Astrocyte (in vitro differentiated cells and primary cell): ENCODE data around the gene KCNN4. TPM values are rescaled to one million over a fixed set of nuclear protein-coding genes. Genes with fewer than 3 reads are reported as not detected.

Experiments
- DNase-seq: peaks from one replicate; pipeline ENCODE4 v3.0.0-alpha.2; 2010; ENCODE audit warnings: low read depth
- FAIRE-seq: peaks from 2 replicates; lab custom pipeline; 2011; peaks lifted over from hg19 to GRCh38; lab: Jason Lieb, UNC
- H2AFZ ChIP-seq: 2 replicates; pipeline ENCODE4 v1.6.0; 2012; ENCODE audit warnings: low read depth, low read length, inconsistent platforms
- H3K27ac ChIP-seq: 2 replicates; pipeline ENCODE4 v1.5.1; 2011; ENCODE audit warnings: low read depth, low read length, inconsistent platforms
- H3K27me3 ChIP-seq: 2 replicates; pipeline ENCODE4 v1.6.0; 2011; ENCODE audit warnings: low read length, inconsistent platforms; ENCODE audit not compliant: insufficient read depth
- H3K36me3 ChIP-seq: 2 replicates; pipeline ENCODE4 v1.5.1; 2011; ENCODE audit warnings: low read length, inconsistent platforms; ENCODE audit not compliant: insufficient read depth
- H3K4me1 ChIP-seq: 2 replicates; pipeline ENCODE4 v1.5.1; 2011; ENCODE audit warnings: low read length, inconsistent platforms; ENCODE audit not compliant: insufficient read depth
- H3K4me2 ChIP-seq: 2 replicates; pipeline ENCODE4 v1.6.0; 2012; ENCODE audit warnings: low read length, inconsistent platforms
- H3K4me3 ChIP-seq: 2 replicates; pipeline ENCODE4 v1.5.1; 2011; ENCODE audit warnings: low read depth, mild to moderate bottlenecking, low read length, inconsistent platforms; ENCODE audit not compliant: insufficient read depth
- H3K79me2 ChIP-seq: 2 replicates; pipeline ENCODE4 v1.6.0; 2012; ENCODE audit warnings: mild to moderate bottlenecking, low read length, inconsistent platforms; ENCODE audit not compliant: insufficient read depth
- H3K9ac ChIP-seq: 2 replicates; pipeline ENCODE4 v1.6.0; 2012; ENCODE audit warnings: mild to moderate bottlenecking, low read length, inconsistent platforms
- H3K9me3 ChIP-seq: 2 replicates; pipeline ENCODE4 v1.5.1; 2012; ENCODE audit warnings: low read depth, mild to moderate bottlenecking, low read length, inconsistent platforms; ENCODE audit not compliant: insufficient read depth
- H4K20me1 ChIP-seq: 2 replicates; pipeline ENCODE4 v1.6.0; 2012; ENCODE audit warnings: low read length, inconsistent platforms; ENCODE audit not compliant: insufficient read depth
- H3K27ac Mint-ChIP-seq: one replicate; pipeline ENCODE4 v1.8.0; 2021; ENCODE audit warnings: mild to moderate bottlenecking, mixed read lengths; ENCODE audit not compliant: unreplicated experiment
- H3K27me3 Mint-ChIP-seq: one replicate; pipeline ENCODE4 v1.8.0; 2021; ENCODE audit warnings: low read depth, mixed read lengths; ENCODE audit not compliant: unreplicated experiment
- H3K36me3 Mint-ChIP-seq: one replicate; pipeline ENCODE4 v1.8.0; 2021; ENCODE audit warnings: low read depth, mixed read lengths; ENCODE audit not compliant: unreplicated experiment
- H3K4me1 Mint-ChIP-seq: one replicate; pipeline ENCODE4 v1.8.0; 2021; ENCODE audit warnings: low read depth, mixed read lengths; ENCODE audit not compliant: unreplicated experiment
- H3K4me3 Mint-ChIP-seq: one replicate; pipeline ENCODE4 v1.8.0; 2021; ENCODE audit warnings: mild to moderate bottlenecking, moderate library complexity, mixed read lengths; ENCODE audit not compliant: unreplicated experiment
- H3K9me3 Mint-ChIP-seq: one replicate; pipeline ENCODE4 v1.8.0; 2021; ENCODE audit warnings: mild to moderate bottlenecking, mixed read lengths; ENCODE audit not compliant: unreplicated experiment
- EZH2 ChIP-seq: IDR thresholded peaks from 2 replicates; pipeline ENCODE4 v1.6.1; 2012; ENCODE audit warnings: mild to moderate bottlenecking, low read length, inconsistent platforms; ENCODE audit not compliant: insufficient read depth
- total RNA-seq: library from RNA; stranded (reverse); gene quantifications from 2 replicates; pipeline ENCODE4 v1.2.1, GENCODE V29; 2021
- TF ChIP-seq, protein P1 (sequence below): IDR thresholded peaks from 2 replicates; pipeline ENCODE4 v1.5.1; 2011; ENCODE audit warnings: low read depth, mild to moderate bottlenecking, inconsistent platforms, low read length, moderate library complexity; ENCODE audit not compliant: insufficient read depth

KCNN4 gene
- total RNA-seq, 1 donor from 2014 or later: 3.6 TPM

- DNase-seq (no peak), FAIRE-seq (no peak)
- Histone ChIP-seq H4K20me1 (no peaks in the 10 kb centered on the region), H3K36me3 (no peaks in the 10 kb centered on the region), H3K9me3 (no peaks in the 10 kb centered on the region), H3K4me3 (no peak overlapping the region), H3K27me3 (no peaks in the 10 kb centered on the region), H2AFZ (no peak overlapping the region), H3K4me1 (no peaks in the 10 kb centered on the region), H3K79me2 (no peaks in the 10 kb centered on the region), H3K27ac (no peak overlapping the region), H3K9ac (no peak overlapping the region), H3K4me2 (no peak overlapping the region)
- H3K9me3 Mint-ChIP-seq: no peaks in the 10 kb centered on the region
- H3K27ac Mint-ChIP-seq: no peak overlapping the region
- H3K4me1 Mint-ChIP-seq: no peaks in the 10 kb centered on the region
- peaks cover 20% of the 10 kb centered on the region for H3K36me3 Mint-ChIP-seq
- TF ChIP-seq, protein P1, sequence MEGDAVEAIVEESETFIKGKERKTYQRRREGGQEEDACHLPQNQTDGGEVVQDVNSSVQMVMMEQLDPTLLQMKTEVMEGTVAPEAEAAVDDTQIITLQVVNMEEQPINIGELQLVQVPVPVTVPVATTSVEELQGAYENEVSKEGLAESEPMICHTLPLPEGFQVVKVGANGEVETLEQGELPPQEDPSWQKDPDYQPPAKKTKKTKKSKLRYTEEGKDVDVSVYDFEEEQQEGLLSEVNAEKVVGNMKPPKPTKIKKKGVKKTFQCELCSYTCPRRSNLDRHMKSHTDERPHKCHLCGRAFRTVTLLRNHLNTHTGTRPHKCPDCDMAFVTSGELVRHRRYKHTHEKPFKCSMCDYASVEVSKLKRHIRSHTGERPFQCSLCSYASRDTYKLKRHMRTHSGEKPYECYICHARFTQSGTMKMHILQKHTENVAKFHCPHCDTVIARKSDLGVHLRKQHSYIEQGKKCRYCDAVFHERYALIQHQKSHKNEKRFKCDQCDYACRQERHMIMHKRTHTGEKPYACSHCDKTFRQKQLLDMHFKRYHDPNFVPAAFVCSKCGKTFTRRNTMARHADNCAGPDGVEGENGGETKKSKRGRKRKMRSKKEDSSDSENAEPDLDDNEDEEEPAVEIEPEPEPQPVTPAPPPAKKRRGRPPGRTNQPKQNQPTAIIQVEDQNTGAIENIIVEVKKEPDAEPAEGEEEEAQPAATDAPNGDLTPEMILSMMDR: no peak
- no peak for TF ChIP-seq EZH2
- H3K27me3 Mint-ChIP-seq: peaks cover 11% of the 10 kb centered on the region
- no peak overlapping the region for H3K4me3 Mint-ChIP-seq
These were observed 55.9 kb downstream of the KCNN4 start for GRCh38 chr19:43724896-43725295.

DNA sequence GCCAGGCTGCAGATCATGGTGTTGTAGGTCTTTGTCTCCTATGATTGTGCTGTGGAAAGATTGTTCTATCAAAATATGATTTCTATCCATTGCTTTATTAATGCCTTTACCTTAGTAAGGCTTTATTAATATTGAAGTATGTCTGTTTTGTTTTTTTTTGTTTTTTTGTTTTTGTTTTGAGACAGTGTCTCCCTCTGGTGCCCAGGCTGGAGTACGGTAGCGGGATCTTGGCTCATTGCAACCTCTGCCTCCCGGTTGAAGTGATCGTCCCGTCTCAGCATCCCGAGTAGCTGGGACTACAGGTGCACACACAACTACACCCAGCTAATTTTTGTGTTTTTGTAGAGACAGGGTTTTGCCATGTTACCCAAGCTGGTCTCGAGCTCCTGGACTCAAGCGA lies 57.2 kb downstream of the KCNN4 start:
- H3K36me3 ChIP-seq: no peaks in the 10 kb centered on the region
- no peak overlapping the region for H3K4me2 ChIP-seq
- no peak for FAIRE-seq
- no peaks in the 10 kb centered on the region for H3K4me1 Mint-ChIP-seq
- H3K9me3 ChIP-seq: no peaks in the 10 kb centered on the region
- H3K9ac ChIP-seq: no peak overlapping the region
- no peaks in the 10 kb centered on the region for H3K79me2 ChIP-seq
- H3K4me1 ChIP-seq: no peaks in the 10 kb centered on the region
- no peaks in the 10 kb centered on the region for H3K27me3 ChIP-seq
- no peaks in the 10 kb centered on the region for H4K20me1 ChIP-seq
- DNase-seq: no peak
- H3K9me3 Mint-ChIP-seq: no peaks in the 10 kb centered on the region
- no peak overlapping the region for H2AFZ ChIP-seq
- peaks cover 9% of the 10 kb centered on the region for H3K36me3 Mint-ChIP-seq
- H3K27me3 Mint-ChIP-seq: peaks cover 11% of the 10 kb centered on the region
- no peak overlapping the region for H3K27ac Mint-ChIP-seq
- no peak overlapping the region for H3K27ac ChIP-seq
- no peak overlapping the region for H3K4me3 Mint-ChIP-seq
- TF ChIP-seq, protein P1: no peak
- no peak for TF ChIP-seq EZH2
- H3K4me3 ChIP-seq: no peak overlapping the region

DNA sequence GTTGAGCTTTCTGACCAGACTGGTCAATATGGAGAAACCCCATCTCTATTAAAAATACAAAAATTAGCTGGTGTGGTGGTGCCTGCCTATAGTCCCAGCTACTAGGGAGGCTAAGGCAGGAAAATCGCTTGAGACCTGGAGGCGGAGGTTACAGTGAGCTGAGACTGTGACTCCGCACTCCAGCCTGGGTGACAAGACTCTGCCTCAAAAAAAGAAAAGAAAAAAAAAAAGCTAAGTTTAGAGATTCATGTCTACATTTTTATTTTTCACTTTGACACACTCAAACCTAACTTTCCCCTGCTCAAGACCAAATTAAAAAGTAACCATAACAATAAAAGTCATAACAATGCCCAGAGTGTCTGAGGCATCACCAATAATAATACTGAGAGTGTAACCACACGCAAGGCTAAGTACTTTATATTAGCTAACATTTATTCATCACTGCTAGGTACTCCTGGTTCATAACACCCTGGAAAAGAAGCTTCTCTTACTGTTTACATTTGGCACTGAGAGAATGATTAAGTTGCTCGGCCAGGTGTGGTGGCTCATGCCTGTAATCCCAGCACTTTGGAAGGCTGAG lies 59.2 kb downstream of the KCNN4 start:
- H3K79me2 ChIP-seq: no peaks in the 10 kb centered on the region
- H3K4me2 ChIP-seq: no peak overlapping the region
- H3K4me1 ChIP-seq: no peaks in the 10 kb centered on the region
- no peaks in the 10 kb centered on the region for H3K9me3 Mint-ChIP-seq
- no peaks in the 10 kb centered on the region for H3K36me3 Mint-ChIP-seq
- no peak for TF ChIP-seq EZH2
- TF ChIP-seq, protein P1: no peak
- no peak overlapping the region for H3K9ac ChIP-seq
- DNase-seq: no peak
- no peaks in the 10 kb centered on the region for H3K4me1 Mint-ChIP-seq
- H3K27me3 Mint-ChIP-seq: peaks cover 11% of the 10 kb centered on the region
- H3K27ac Mint-ChIP-seq: no peak overlapping the region
- no peaks in the 10 kb centered on the region for H3K36me3 ChIP-seq
- no peak overlapping the region for H2AFZ ChIP-seq
- H3K9me3 ChIP-seq: no peaks in the 10 kb centered on the region
- no peaks in the 10 kb centered on the region for H3K27me3 ChIP-seq
- no peak for FAIRE-seq
- no peak overlapping the region for H3K4me3 Mint-ChIP-seq
- H4K20me1 ChIP-seq: no peaks in the 10 kb centered on the region
- H3K27ac ChIP-seq: no peak overlapping the region
- H3K4me3 ChIP-seq: no peak overlapping the region
